C4-2B (cell line): ENCODE results near the gene KCNJ3.

Experiments
- H3K27ac ChIP-seq: fragments of 450-650 bp; 2 replicates; pipeline ENCODE4 v1.5.1; 2017
- ZFX ChIP-seq: fragments of 450-650 bp; IDR thresholded peaks from 2 replicates; pipeline ENCODE4 v1.6.1; 2017
- TF ChIP-seq, protein P1 (sequence below): fragments of 450-650 bp; conservative IDR thresholded peaks from 2 replicates; pipeline ENCODE4 v1.5.1; 2017; ENCODE audit warnings: mild to moderate bottlenecking

Gene KCNJ3

DNA sequence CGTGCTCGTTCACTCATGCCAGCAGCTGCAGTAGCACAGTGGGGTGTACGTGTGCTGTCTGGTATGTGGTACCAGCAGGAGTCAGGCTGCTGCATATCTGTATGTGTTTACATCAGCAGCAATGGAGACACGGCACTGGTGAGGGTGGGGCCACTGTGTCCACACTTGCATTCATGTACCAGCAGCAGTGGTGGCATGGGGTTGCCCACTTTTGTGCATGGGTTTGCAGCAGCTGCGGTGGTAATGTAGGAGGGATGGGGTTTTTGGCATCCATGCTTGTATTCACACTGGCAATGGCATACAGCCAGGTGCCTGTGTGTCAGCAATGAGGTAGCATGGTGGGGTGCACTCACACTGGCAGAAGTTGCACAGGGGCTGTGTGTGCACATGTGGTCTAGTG lies 187.8 kb downstream of the KCNJ3 start:
- TF ChIP-seq, protein P1, sequence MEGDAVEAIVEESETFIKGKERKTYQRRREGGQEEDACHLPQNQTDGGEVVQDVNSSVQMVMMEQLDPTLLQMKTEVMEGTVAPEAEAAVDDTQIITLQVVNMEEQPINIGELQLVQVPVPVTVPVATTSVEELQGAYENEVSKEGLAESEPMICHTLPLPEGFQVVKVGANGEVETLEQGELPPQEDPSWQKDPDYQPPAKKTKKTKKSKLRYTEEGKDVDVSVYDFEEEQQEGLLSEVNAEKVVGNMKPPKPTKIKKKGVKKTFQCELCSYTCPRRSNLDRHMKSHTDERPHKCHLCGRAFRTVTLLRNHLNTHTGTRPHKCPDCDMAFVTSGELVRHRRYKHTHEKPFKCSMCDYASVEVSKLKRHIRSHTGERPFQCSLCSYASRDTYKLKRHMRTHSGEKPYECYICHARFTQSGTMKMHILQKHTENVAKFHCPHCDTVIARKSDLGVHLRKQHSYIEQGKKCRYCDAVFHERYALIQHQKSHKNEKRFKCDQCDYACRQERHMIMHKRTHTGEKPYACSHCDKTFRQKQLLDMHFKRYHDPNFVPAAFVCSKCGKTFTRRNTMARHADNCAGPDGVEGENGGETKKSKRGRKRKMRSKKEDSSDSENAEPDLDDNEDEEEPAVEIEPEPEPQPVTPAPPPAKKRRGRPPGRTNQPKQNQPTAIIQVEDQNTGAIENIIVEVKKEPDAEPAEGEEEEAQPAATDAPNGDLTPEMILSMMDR: no peak
- no peak for TF ChIP-seq ZFX
- H3K27ac ChIP-seq: no peak overlapping the region

DNA sequence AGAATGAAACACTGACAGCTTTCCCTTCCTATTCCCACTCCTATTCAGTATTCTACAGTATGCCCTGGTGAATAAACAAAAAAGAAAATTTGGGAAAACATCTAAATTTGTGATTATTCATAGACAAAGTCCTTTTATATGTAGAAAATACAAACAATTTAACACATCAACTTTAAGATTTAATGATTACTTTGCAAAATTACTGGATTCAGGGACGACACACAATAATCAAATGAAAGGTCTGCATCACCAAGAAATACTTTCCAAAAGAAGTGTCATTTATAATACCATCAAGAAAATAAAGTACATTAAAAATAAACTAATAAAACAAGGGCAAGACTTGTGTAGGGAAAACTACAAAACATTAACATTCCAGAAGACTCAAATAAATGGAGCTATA lies 199.8 kb downstream of the KCNJ3 start:
- TF ChIP-seq, protein P1: no peak
- TF ChIP-seq ZFX: no peak
- no peak overlapping the region for H3K27ac ChIP-seq

- no peak overlapping the region for H3K27ac ChIP-seq
- TF ChIP-seq, protein P1: no peak
- TF ChIP-seq ZFX: no peak
Observed at GRCh38 chr2:154901063-154901462, 202.6 kb downstream of the KCNJ3 start.
